ENCODE data around the gene RGSL1. TPM values are rescaled to one million over a fixed set of nuclear protein-coding genes. Genes with fewer than 3 reads are reported as not detected.

The RGSL1 gene
- total and polyA plus RNA-seq, 12 donors = not detected

DNA sequence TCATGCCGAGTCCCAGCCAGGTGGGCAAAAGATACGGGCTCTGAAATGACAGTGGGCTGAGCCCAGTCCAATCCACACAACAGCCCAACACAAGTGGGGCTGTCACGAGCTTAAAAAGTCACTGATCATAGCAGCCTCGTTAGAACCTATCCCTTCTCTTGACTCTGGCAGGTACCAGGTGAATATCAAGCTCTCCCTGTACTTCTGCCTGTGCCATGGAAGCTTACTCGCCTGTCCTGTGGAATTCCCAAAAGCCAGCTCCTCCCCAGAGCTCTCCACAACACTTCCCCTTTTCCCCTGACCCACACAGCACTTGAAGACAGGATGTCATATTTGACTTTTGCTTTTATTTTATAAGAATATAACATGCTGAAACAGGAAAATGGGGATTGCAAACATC, 148.3 kb downstream of the RGSL1 start:
- ATAC-seq = no peak
- intact Hi-C loops (cut with DNase I) = loop anchor here (5.0 to 10.0 kb wide), 4 partner anchors 151 to 516 kb away; no protein-coding TSS in a partner anchor

DNA sequence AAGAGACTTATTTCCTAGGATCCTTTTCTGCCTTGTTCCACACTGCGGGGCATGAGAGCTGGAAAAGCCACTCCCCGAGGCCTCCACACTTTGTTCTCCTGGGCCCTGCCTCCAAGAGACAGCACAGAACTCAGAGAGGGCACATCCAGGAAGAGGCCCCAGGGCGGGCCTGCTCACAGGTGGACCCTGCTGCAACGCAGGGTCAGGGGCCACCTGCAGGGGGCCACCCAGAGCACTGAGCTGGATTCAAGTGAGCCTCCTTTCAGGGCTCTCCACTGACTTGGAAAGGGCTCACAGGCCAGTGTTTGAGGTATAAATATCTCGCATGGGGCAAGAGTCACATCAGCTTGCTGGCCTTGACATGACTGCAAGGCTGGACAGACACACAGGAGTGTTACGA, 149.4 kb downstream of the RGSL1 start:
- peaks cover 7 to 72% (median 27%) of the 10 kb centered on the region in 9 donors for H3K4me1 ChIP-seq
- H3K27ac ChIP-seq = peak overlapping the region in 2 of 10 donors; percentile 22 to 35
- ATAC-seq = no peak
- DNase-seq = no peak
- intact Hi-C loops (cut with DNase I) = loop anchor here (5.0 to 10.0 kb wide), 4 partner anchors 152 to 517 kb away; no protein-coding TSS in a partner anchor
- no peak overlapping the region for H3K4me3 ChIP-seq
- H3K27me3 ChIP-seq = peaks cover 0 to 10% (median 0%) of the 10 kb centered on the region in 7 donors
- H3K36me3 ChIP-seq = peaks cover 0 to 33% (median 0%) of the 10 kb centered on the region in 9 donors
- TF ChIP-seq, protein P1, sequence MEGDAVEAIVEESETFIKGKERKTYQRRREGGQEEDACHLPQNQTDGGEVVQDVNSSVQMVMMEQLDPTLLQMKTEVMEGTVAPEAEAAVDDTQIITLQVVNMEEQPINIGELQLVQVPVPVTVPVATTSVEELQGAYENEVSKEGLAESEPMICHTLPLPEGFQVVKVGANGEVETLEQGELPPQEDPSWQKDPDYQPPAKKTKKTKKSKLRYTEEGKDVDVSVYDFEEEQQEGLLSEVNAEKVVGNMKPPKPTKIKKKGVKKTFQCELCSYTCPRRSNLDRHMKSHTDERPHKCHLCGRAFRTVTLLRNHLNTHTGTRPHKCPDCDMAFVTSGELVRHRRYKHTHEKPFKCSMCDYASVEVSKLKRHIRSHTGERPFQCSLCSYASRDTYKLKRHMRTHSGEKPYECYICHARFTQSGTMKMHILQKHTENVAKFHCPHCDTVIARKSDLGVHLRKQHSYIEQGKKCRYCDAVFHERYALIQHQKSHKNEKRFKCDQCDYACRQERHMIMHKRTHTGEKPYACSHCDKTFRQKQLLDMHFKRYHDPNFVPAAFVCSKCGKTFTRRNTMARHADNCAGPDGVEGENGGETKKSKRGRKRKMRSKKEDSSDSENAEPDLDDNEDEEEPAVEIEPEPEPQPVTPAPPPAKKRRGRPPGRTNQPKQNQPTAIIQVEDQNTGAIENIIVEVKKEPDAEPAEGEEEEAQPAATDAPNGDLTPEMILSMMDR (IDR thresholded peaks at IDR 0.05) = peak in 7 of 9 donors; percentile 22 to 43 (median 32)
- H3K9me3 ChIP-seq = no peaks in the 10 kb centered on the region
- WGBS, 2 donors = 65 to 79% methylated on average over 6 of the region's 6 CpGs

More for the DNA sequence above, 148.3 kb downstream of the RGSL1 start:
- H3K9me3 ChIP-seq = no peaks in the 10 kb centered on the region
- DNase-seq = no peak
- H3K27ac ChIP-seq = no peak overlapping the region
- 78 to 83% methylated on average over 5 of the region's 5 CpGs for WGBS, 2 donors
- peaks cover 7 to 64% (median 20%) of the 10 kb centered on the region in 9 donors for H3K4me1 ChIP-seq
- TF ChIP-seq, protein P1 (IDR thresholded peaks at IDR 0.05) = no peak
- H3K36me3 ChIP-seq = peaks cover 0 to 33% (median 0%) of the 10 kb centered on the region in 9 donors
- no peak overlapping the region for H3K4me3 ChIP-seq
- H3K27me3 ChIP-seq = peaks cover 0 to 2% (median 0%) of the 10 kb centered on the region in 7 donors

DNA sequence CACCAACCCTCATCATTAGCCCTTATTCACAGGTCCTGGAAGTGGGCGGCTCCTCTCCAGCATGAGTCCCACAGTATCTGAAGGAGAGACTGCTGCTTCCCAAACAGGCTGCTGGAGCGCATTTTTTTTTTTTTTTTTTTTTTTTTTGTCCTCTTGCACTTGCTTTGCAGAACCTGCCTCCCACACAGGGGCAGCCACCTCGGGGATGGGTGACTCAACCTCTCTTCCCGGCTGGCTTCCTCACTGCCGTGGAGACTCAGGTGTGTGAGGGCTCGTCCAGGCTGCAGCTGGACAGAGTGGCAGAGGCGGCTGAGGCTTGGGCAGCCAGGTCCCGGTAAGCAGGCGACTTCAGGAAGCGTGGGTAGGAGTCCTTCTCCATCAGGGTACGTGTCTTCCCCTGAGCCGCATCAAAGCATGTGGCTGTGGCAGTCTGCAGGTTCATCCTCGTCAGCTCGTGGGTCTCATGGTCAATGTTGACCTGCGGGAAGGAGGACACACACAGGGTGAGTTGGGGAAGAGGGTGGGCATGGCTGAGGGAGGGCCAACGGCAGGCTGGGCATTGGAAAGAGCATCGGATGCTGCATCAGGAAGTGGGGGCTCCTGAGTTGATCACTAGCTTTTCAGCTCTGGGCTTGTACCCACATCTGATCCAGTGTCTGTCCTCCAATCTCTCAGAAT, 150.2 kb downstream of the RGSL1 start:
- H3K27me3 ChIP-seq = peaks cover 0 to 10% (median 0%) of the 10 kb centered on the region in 7 donors
- H3K4me1 ChIP-seq = peaks cover 7 to 75% (median 31%) of the 10 kb centered on the region in 9 donors
- intact Hi-C loops (cut with DNase I) = loop anchor here in 8 of 10 donors (2.0 to 5.0 kb wide), 6 partner anchors 72 to 237 kb away; partner anchors contain the start of gene DHX9 (in 1 of the 8)
- TF ChIP-seq, protein P1 (IDR thresholded peaks at IDR 0.05) = no peak
- H3K4me3 ChIP-seq = peak overlapping the region in 4 of 10 donors; percentile 66 to 71 (median 68)
- H3K36me3 ChIP-seq = peaks cover 0 to 33% (median 0%) of the 10 kb centered on the region in 9 donors
- DNase-seq (no peak), ATAC-seq (no peak)
- WGBS, 2 donors = 78 to 85% methylated on average over 17 of the region's 17 CpGs
- H3K9me3 ChIP-seq = no peaks in the 10 kb centered on the region
- H3K27ac ChIP-seq = peak overlapping the region in 4 of 10 donors; percentile 13 to 60 (median 25)

DNA sequence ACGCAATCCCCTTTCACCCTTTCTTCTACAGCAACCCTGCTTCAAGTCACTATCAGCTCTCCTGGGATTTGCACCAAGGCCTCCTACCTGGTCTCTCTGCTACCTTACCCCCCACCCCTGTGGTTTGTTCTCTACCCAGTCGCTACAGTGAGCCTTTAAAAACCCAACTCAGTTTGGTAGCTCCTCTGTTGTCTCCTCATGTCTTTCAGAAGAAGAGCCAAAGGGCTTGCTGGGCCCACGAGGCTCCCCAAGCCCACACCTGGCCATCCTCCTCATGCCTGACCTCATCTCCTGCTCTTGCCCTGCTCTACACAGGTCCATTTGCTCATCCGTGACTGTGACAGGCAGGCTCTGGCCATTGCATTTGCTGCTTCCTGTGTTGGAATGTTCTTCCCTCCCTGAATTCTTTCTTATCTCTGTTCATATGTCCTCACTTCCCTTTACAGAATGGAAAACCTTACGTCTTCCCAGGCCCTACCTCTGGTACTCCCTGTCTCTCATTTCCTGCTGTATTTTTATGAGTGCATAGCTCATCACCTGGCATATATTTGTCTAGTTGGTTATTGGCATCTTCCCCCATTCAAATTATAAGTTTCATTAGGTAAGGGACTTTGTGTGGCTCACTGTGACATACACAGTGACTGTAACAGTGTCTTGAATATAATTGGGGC, 150.9 kb downstream of the RGSL1 start:
- TF ChIP-seq, protein P1 (IDR thresholded peaks at IDR 0.05) = no peak

More for the DNA sequence above, 150.9 kb downstream of the RGSL1 start:
- Histone ChIP-seq H3K4me3 (peak overlapping the region in 7 of 10 donors; percentile 6 to 71 (median 66)), H3K27ac (peak overlapping the region in 5 of 10 donors; percentile 13 to 75 (median 60)), H3K27me3 (peaks cover 0 to 16% (median 0%) of the 10 kb centered on the region in 7 donors), H3K36me3 (peaks cover 0 to 33% (median 0%) of the 10 kb centered on the region in 9 donors), H3K4me1 (peaks cover 7 to 70% (median 31%) of the 10 kb centered on the region in 9 donors), H3K9me3 (no peaks in the 10 kb centered on the region)
- WGBS, 2 donors = 55 to 58% methylated on average over 5 of the region's 5 CpGs
- no peak for DNase-seq
- intact Hi-C loops (cut with DNase I) = loop anchor here (1.0 to 5.0 kb wide), 8 partner anchors 71 to 236 kb away; partner anchors contain the start of gene DHX9 (in 1 of the 10)
- ATAC-seq = no peak
